WTC11 (cell line): Measurements from ENCODE around the gene WDR87. TPM values are rescaled to one million over a fixed set of nuclear protein-coding genes. Genes with fewer than 3 reads are reported as not detected.
A peak's percentile ranks its signal among the peaks of the same experiment; 100 is the strongest.

Source experiments
- ATAC-seq: fragments of 200-7000 bp; cut with Tn5 transposase; 2 replicates; pipeline ENCODE4 v1.10.0; 2021; ENCODE audit warnings: mild to moderate bottlenecking, moderate library complexity
- CTCF ChIA-PET: fragments of 300-600 bp; sonication (Branson Sonifier 250); formaldehyde crosslinking; loops from one replicate; lab custom pipeline; 2021; ENCODE audit warnings: antibody characterized with exemption; lab: Charles Lee
- POLR2A ChIA-PET: fragments of 350-600 bp; sonication (Branson Sonifier 250); formaldehyde crosslinking; loops from one replicate; lab custom pipeline; 2021; ENCODE audit warnings: antibody characterized with exemption; lab: Charles Lee
- DNase-seq: peaks from one replicate; pipeline ENCODE4 v3.0.0; 2021; ENCODE audit warnings: low spot score
- H3K27ac Mint-ChIP-seq: 2 replicates; pipeline ENCODE4 v1.8.0; 2021; ENCODE audit warnings: mixed read lengths
- H3K27me3 Mint-ChIP-seq: 2 replicates; pipeline ENCODE4 v1.8.0; 2021; ENCODE audit warnings: low read depth, mild to moderate bottlenecking, moderate library complexity, mixed read lengths
- H3K36me3 Mint-ChIP-seq: 2 replicates; pipeline ENCODE4 v1.8.0; 2021; ENCODE audit warnings: mixed read lengths
- H3K4me1 Mint-ChIP-seq: 2 replicates; pipeline ENCODE4 v1.8.0; 2022; ENCODE audit warnings: mixed read lengths
- H3K4me3 Mint-ChIP-seq: 2 replicates; pipeline ENCODE4 v1.8.0; 2021; ENCODE audit warnings: mild to moderate bottlenecking, moderate library complexity, mixed read lengths
- H3K9me3 Mint-ChIP-seq: 2 replicates; pipeline ENCODE4 v1.8.0; 2021; ENCODE audit warnings: mixed read lengths
- ETV6 ChIP-seq: sonication (generic); formaldehyde crosslinking; IDR thresholded peaks from 2 replicates; pipeline ENCODE4 v1.8.1; 2022; ENCODE audit warnings: mild to moderate bottlenecking, missing genetic modification reagents
- FOXP1 ChIP-seq: sonication (generic); formaldehyde crosslinking; IDR thresholded peaks from 2 replicates; pipeline ENCODE4 v1.8.0; 2022; ENCODE audit warnings: missing genetic modification reagents, mild to moderate bottlenecking, moderate library complexity, borderline replicate concordance
- GRHL2 ChIP-seq: fragments of 250-450 bp; sonication (Bioruptor Pico); IDR thresholded peaks from 2 replicates; pipeline ENCODE4 v1.8.0; 2022; ENCODE audit warnings: mild to moderate bottlenecking, moderate library complexity; ENCODE audit not compliant: insufficient replicate concordance, severe bottlenecking
- NFYB ChIP-seq: sonication (generic); formaldehyde crosslinking; conservative IDR thresholded peaks from 2 replicates; pipeline ENCODE4 v1.8.0; 2022; ENCODE audit warnings: low read depth, missing genetic modification reagents
- NR3C1 ChIP-seq: sonication (generic); formaldehyde crosslinking; conservative IDR thresholded peaks from 2 replicates; pipeline ENCODE4 v1.8.1; 2023; ENCODE audit warnings: low read depth, mild to moderate bottlenecking, missing genetic modification reagents
- RELA ChIP-seq: sonication (generic); formaldehyde crosslinking; IDR thresholded peaks from 2 replicates; pipeline ENCODE4 v1.8.1; 2022; ENCODE audit warnings: missing genetic modification reagents, mild to moderate bottlenecking, borderline replicate concordance
- SOX15 ChIP-seq: fragments of 250-450 bp; sonication (Bioruptor Pico); IDR thresholded peaks from 2 replicates; pipeline ENCODE4 v1.9.0; 2021; ENCODE audit warnings: mild to moderate bottlenecking
- TEAD1 ChIP-seq: sonication (generic); formaldehyde crosslinking; IDR thresholded peaks from 2 replicates; pipeline ENCODE4 v1.8.0; 2022; ENCODE audit warnings: mild to moderate bottlenecking, missing genetic modification reagents
- ZBTB21 ChIP-seq: sonication (generic); formaldehyde crosslinking; IDR thresholded peaks from 2 replicates; pipeline ENCODE4 v1.8.1; 2023; ENCODE audit warnings: mild to moderate bottlenecking, missing genetic modification reagents, borderline replicate concordance
- ZNF121 ChIP-seq: sonication (generic); formaldehyde crosslinking; IDR thresholded peaks from 2 replicates; pipeline ENCODE4 v1.8.0; 2023; ENCODE audit warnings: missing genetic modification reagents
- ZNF317 ChIP-seq: sonication (generic); formaldehyde crosslinking; IDR thresholded peaks from 2 replicates; pipeline ENCODE4 v1.8.1; 2023; ENCODE audit warnings: low read depth, mild to moderate bottlenecking, moderate library complexity, missing genetic modification reagents, borderline replicate concordance
- ZNF396 ChIP-seq: fragments of 250-450 bp; sonication (Bioruptor Pico); IDR thresholded peaks from 2 replicates; pipeline ENCODE4 v1.8.0; 2021; ENCODE audit warnings: mild to moderate bottlenecking, moderate library complexity, borderline replicate concordance
- ZNF416 ChIP-seq: fragments of 250-450 bp; sonication (Bioruptor Pico); IDR thresholded peaks from 2 replicates; pipeline ENCODE4 v1.9.0; 2021; ENCODE audit warnings: mild to moderate bottlenecking, inconsistent platforms
- total RNA-seq: library from RNA; stranded (reverse); gene quantifications from 3 replicates; pipeline ENCODE4 v1.2.3, GENCODE V29; 2021
- TF ChIP-seq, protein P1 (sequence below): fragments of 250-450 bp; sonication (Bioruptor Pico); IDR thresholded peaks from 2 replicates; pipeline ENCODE4 v2.1.2; 2022; ENCODE audit warnings: mild to moderate bottlenecking, moderate library complexity
- TF ChIP-seq, protein P2 (sequence below): sonication (generic); formaldehyde crosslinking; IDR thresholded peaks from 2 replicates; pipeline ENCODE4 v1.8.1; 2022; ENCODE audit warnings: mild to moderate bottlenecking, moderate library complexity, missing genetic modification reagents
- TF ChIP-seq, protein P3 (sequence below): fragments of 250-450 bp; sonication (Bioruptor Pico); conservative IDR thresholded peaks from 2 replicates; pipeline ENCODE4 v1.9.0; 2021; ENCODE audit warnings: mild to moderate bottlenecking
- TF ChIP-seq, protein P4 (sequence below): sonication (generic); formaldehyde crosslinking; IDR thresholded peaks from 2 replicates; pipeline ENCODE4 v1.8.1; 2022; ENCODE audit warnings: low read depth, mild to moderate bottlenecking, moderate library complexity, missing genetic modification reagents, borderline replicate concordance
- TF ChIP-seq, protein P5 (sequence below): sonication (generic); formaldehyde crosslinking; IDR thresholded peaks from 2 replicates; pipeline ENCODE4 v1.8.1; 2022; ENCODE audit warnings: low read depth, missing genetic modification reagents, borderline replicate concordance

Gene WDR87
- total RNA-seq, 1 experiment from 2014 or later = not detected

DNA sequence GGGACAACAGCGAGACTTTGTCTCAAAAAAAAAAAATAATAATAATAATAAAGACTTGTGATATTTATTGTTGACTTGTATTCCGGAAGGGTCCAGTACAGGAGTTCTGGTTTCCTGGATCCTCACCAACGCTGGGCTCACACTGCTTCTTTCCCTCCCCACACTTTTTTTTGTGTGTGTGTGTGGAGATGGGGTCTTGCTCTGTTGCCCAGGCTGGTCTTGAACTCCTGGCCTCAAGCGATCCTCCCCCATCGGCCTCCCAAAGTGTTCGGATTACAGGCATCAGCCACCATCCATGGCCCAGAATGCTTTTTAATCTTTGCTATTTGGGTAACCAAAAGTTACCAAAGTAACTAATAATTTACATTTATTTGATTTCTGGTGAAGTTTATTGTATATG is 39.7 kb upstream of the WDR87 start:
- ATAC-seq (no peak), DNase-seq (no peak)
- TF ChIP-seq, protein P1, sequence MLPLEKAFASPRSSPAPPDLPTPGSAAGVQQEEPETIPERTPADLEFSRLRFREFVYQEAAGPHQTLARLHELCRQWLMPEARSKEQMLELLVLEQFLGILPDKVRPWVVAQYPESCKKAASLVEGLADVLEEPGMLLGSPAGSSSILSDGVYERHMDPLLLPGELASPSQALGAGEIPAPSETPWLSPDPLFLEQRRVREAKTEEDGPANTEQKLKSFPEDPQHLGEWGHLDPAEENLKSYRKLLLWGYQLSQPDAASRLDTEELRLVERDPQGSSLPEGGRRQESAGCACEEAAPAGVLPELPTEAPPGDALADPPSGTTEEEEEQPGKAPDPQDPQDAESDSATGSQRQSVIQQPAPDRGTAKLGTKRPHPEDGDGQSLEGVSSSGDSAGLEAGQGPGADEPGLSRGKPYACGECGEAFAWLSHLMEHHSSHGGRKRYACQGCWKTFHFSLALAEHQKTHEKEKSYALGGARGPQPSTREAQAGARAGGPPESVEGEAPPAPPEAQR (CRISPR knock-in tag) = no peak
- peak; percentile 86 for TF ChIP-seq ZNF121 (CRISPR knock-in tag)
- H3K9me3 Mint-ChIP-seq = no peaks in the 10 kb centered on the region
- H3K36me3 Mint-ChIP-seq = no peaks in the 10 kb centered on the region
- H3K4me1 Mint-ChIP-seq = peaks cover 9% of the 10 kb centered on the region
- no peak overlapping the region for H3K27ac Mint-ChIP-seq
- H3K4me3 Mint-ChIP-seq = no peak overlapping the region
- CTCF ChIA-PET = no interaction called here
- POLR2A ChIA-PET = no interaction called here
- H3K27me3 Mint-ChIP-seq = no peaks in the 10 kb centered on the region

DNA sequence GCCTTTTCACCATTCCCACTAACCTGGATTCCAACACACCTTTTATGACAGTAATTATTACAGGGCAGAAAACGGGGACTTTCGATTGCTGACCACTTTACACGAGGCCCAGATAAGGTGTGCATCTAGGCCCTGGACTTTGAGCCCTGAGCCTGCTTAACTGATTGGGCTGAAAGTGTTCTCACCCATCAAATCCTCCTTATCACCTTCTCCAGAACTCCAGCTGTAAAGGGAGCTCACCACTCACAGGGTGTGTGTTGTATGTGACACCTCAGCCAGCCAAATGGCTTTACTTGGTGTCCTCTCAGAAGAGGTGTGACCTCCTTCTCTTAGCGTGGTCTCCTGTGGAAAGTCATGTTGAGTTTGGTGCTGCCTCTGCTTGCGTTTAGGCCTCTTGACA is 37.1 kb upstream of the WDR87 start:
- ATAC-seq = no peak
- Mint-ChIP-seq H3K9me3 (peaks cover 4% of the 10 kb centered on the region), H3K4me1 (no peaks in the 10 kb centered on the region), H3K27me3 (no peaks in the 10 kb centered on the region), H3K27ac (peak overlapping the region; percentile 57; the same call in 1 of the 2 replicates), H3K36me3 (peaks cover 6% of the 10 kb centered on the region), H3K4me3 (no peak overlapping the region)
- CTCF ChIA-PET = no interaction called here
- TF ChIP-seq ZNF416 (CRISPR knock-in tag) (no peak), ZNF317 (CRISPR knock-in tag) (no peak), FOXP1 (no peak), ZBTB21 (CRISPR knock-in tag) (no peak), TEAD1 (CRISPR knock-in tag) (no peak)
- TF ChIP-seq, protein P2, sequence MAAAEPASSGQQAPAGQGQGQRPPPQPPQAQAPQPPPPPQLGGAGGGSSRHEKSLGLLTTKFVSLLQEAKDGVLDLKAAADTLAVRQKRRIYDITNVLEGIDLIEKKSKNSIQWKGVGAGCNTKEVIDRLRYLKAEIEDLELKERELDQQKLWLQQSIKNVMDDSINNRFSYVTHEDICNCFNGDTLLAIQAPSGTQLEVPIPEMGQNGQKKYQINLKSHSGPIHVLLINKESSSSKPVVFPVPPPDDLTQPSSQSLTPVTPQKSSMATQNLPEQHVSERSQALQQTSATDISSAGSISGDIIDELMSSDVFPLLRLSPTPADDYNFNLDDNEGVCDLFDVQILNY (CRISPR knock-in tag) = no peak
- TF ChIP-seq, protein P3, sequence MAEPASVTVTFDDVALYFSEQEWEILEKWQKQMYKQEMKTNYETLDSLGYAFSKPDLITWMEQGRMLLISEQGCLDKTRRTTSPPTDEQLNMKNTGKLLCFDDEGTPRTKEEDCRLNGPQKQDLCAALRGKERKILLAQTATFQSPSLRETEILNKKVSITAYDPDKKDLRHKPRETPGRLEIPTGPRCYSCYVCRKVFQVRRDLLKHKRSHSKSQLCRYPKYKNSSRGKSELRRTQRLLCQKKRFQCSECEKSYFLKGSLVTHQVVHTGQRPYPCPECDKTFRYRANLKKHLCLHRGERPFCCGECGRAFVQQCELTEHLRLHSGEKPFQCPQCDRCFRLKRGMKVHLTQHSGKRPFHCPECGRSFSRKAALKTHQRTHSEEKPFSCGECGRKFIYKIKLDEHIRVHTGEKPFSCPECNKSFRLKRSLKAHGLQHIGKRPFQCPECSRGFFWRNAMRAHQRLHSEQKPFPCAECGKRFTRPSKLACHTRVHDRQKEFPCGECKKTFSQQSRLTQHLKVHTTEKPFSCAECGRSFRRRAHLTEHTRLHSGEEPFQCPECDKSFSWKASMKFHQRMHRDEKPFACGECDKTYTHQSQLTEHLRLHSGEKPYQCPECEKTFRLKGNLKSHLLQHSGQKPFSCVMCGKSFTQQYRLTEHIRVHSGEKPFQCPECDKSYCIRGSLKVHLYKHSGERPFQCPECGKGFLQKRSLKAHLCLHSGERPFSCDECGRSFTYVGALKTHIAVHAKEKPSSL (CRISPR knock-in tag) = no peak
- TF ChIP-seq, protein P4, sequence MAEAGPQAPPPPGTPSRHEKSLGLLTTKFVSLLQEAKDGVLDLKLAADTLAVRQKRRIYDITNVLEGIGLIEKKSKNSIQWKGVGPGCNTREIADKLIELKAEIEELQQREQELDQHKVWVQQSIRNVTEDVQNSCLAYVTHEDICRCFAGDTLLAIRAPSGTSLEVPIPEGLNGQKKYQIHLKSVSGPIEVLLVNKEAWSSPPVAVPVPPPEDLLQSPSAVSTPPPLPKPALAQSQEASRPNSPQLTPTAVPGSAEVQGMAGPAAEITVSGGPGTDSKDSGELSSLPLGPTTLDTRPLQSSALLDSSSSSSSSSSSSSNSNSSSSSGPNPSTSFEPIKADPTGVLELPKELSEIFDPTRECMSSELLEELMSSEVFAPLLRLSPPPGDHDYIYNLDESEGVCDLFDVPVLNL = no peak
- no peak for DNase-seq
- POLR2A ChIA-PET = no interaction called here

DNA sequence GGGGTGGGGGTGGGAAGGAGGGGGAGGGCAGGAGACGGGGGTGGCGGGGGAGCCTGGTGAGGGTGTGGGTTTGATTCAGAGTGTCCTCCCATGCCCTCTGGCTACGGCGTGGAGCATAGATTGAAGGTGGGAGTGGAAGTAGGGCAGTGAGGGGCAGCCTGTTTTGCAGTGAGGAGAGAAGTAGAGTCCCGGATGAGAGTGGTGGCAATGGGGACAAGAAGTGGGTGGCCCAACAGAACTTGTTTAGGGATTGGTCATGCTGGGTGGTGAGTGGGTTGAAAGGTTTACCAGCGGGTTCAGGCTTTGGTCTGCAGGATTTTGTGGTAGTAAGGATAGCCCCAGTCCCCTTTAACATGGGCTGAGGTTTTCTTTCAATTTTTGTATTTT is 36.1 kb upstream of the WDR87 start:
- Mint-ChIP-seq H3K27me3 (no peaks in the 10 kb centered on the region), H3K4me1 (no peaks in the 10 kb centered on the region), H3K36me3 (peaks cover 13% of the 10 kb centered on the region), H3K9me3 (peaks cover 8% of the 10 kb centered on the region), H3K27ac (peak overlapping the region; percentile 57; the same call in 1 of the 2 replicates), H3K4me3 (no peak overlapping the region)
- CTCF ChIA-PET = interaction anchor here (0.6 kb wide), 1 partner anchor 944 kb away, joined by 3 read pairs; no protein-coding TSS in a partner anchor
- DNase-seq (no peak), ATAC-seq (no peak)
- TF ChIP-seq GRHL2 (CRISPR knock-in tag) (no peak), ZNF317 (CRISPR knock-in tag) (no peak), ZNF396 (CRISPR knock-in tag) (no peak), RELA (CRISPR knock-in tag) (no peak), NR3C1 (CRISPR knock-in tag) (no peak), SOX15 (no peak), NFYB (CRISPR knock-in tag) (no peak), ETV6 (no peak)
- TF ChIP-seq, protein P5, sequence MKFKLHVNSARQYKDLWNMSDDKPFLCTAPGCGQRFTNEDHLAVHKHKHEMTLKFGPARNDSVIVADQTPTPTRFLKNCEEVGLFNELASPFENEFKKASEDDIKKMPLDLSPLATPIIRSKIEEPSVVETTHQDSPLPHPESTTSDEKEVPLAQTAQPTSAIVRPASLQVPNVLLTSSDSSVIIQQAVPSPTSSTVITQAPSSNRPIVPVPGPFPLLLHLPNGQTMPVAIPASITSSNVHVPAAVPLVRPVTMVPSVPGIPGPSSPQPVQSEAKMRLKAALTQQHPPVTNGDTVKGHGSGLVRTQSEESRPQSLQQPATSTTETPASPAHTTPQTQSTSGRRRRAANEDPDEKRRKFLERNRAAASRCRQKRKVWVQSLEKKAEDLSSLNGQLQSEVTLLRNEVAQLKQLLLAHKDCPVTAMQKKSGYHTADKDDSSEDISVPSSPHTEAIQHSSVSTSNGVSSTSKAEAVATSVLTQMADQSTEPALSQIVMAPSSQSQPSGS (CRISPR knock-in tag) = no peak
- POLR2A ChIA-PET = no interaction called here
